ENCODE data around the gene KRT26.

- TF ChIP-seq, protein P1, sequence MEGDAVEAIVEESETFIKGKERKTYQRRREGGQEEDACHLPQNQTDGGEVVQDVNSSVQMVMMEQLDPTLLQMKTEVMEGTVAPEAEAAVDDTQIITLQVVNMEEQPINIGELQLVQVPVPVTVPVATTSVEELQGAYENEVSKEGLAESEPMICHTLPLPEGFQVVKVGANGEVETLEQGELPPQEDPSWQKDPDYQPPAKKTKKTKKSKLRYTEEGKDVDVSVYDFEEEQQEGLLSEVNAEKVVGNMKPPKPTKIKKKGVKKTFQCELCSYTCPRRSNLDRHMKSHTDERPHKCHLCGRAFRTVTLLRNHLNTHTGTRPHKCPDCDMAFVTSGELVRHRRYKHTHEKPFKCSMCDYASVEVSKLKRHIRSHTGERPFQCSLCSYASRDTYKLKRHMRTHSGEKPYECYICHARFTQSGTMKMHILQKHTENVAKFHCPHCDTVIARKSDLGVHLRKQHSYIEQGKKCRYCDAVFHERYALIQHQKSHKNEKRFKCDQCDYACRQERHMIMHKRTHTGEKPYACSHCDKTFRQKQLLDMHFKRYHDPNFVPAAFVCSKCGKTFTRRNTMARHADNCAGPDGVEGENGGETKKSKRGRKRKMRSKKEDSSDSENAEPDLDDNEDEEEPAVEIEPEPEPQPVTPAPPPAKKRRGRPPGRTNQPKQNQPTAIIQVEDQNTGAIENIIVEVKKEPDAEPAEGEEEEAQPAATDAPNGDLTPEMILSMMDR (optimal IDR thresholded peaks at IDR 0.05 in 1 of 3, IDR thresholded peaks at IDR 0.05 in 1 of 3, conservative IDR thresholded peaks at IDR 0.05 in 1 of 3; ENCODE audit: extremely low read depth in 1 of 3, insufficient read depth in 2 of 3, low read length in 3 of 3) = no peak
- no peak for TF ChIP-seq EZH2 (IDR thresholded peaks at IDR 0.05; ENCODE audit: low read length)
Measured at GRCh38 chr17:40753804-40754203, 18.2 kb downstream of the KRT26 start.

Data from keratinocyte (primary cell).